ENCODE data around the gene TEK.

Gene TEK

GRCh38 chr9:27126670-27127069 is 17.6 kb downstream of the TEK start:
- Mint-ChIP-seq H3K36me3 (ENCODE audit: low read depth) (no peaks in the 10 kb centered on the region), H3K4me1 (peaks cover 46% of the 10 kb centered on the region), H3K4me3 (no peak overlapping the region), H3K27me3 (ENCODE audit: low read depth) (peaks cover 6% of the 10 kb centered on the region), H3K27ac (peak overlapping the region in 2 of 3 experiments; percentile 88 to 90), H3K9me3 (no peaks in the 10 kb centered on the region)
- no peak for TF ChIP-seq CTCF (IDR thresholded peaks at IDR 0.05; ENCODE audit: unreplicated experiment in 3 of 3)

DNA sequence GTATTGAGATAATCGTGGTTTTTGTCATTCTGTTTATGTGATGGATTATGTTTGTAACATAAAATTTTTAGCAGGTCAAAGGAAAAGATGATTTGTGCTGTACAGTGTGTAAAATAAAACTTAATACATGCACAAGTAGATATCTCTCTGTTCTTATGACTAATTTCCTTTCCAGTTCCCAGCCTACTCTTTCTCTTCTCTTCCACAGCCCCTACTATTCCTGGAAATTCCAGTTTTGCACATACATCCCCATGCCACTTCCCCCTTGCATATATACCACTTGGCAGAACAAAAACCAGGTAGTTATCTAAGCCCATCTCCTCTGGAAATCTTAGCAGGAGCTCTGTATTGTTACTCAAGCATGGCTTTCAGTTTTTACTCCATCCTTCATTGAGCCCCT is 20.2 kb downstream of the TEK start:
- H3K9me3 Mint-ChIP-seq = no peaks in the 10 kb centered on the region
- no peak overlapping the region for H3K4me3 Mint-ChIP-seq
- H3K4me1 Mint-ChIP-seq = peaks cover 35% of the 10 kb centered on the region
- TF ChIP-seq CTCF (IDR thresholded peaks at IDR 0.05; ENCODE audit: unreplicated experiment in 3 of 3) = no peak
- H3K27me3 Mint-ChIP-seq (ENCODE audit: low read depth) = peaks cover under 1% of the 10 kb centered on the region
- no peak overlapping the region for H3K27ac Mint-ChIP-seq
- H3K36me3 Mint-ChIP-seq (ENCODE audit: low read depth) = no peaks in the 10 kb centered on the region

GRCh38 chr9:27131731-27132130 is 22.7 kb downstream of the TEK start:
- H3K36me3 Mint-ChIP-seq (ENCODE audit: low read depth) = no peaks in the 10 kb centered on the region
- no peak overlapping the region for H3K27ac Mint-ChIP-seq
- TF ChIP-seq CTCF (IDR thresholded peaks at IDR 0.05; ENCODE audit: unreplicated experiment in 3 of 3) = no peak
- H3K27me3 Mint-ChIP-seq (ENCODE audit: low read depth) = no peaks in the 10 kb centered on the region
- H3K4me3 Mint-ChIP-seq = no peak overlapping the region
- peaks cover 10% of the 10 kb centered on the region for H3K4me1 Mint-ChIP-seq
- H3K9me3 Mint-ChIP-seq = no peaks in the 10 kb centered on the region

DNA sequence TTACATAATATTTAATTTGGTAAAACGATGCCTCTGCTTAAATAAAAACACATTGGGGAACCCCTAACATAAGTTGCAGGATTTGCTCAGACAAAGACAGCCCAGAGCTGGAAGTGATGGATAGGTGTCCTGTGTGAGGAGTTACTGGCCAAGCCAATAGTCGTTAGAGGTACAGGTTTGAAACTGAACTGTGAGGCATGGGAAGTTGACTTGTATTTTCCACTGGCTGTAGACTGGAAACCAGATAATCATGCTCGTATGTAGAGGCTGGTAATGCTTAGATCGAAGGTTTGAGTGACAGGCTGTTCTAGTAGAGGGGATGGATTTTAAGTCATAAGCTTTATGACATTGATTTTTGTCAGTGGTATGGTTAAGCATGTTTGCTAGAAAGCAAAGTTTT is 24.8 kb downstream of the TEK start:
- no peak overlapping the region for H3K4me3 Mint-ChIP-seq
- no peak for TF ChIP-seq CTCF (IDR thresholded peaks at IDR 0.05; ENCODE audit: unreplicated experiment in 3 of 3)
- H3K27ac Mint-ChIP-seq = no peak overlapping the region
- no peaks in the 10 kb centered on the region for H3K27me3 Mint-ChIP-seq (ENCODE audit: low read depth)
- no peaks in the 10 kb centered on the region for H3K36me3 Mint-ChIP-seq (ENCODE audit: low read depth)
- H3K9me3 Mint-ChIP-seq = no peaks in the 10 kb centered on the region
- H3K4me1 Mint-ChIP-seq = peaks cover 5% of the 10 kb centered on the region

- Mint-ChIP-seq H3K27me3 (ENCODE audit: low read depth) (peaks cover 8% of the 10 kb centered on the region), H3K4me3 (no peak overlapping the region), H3K27ac (no peak overlapping the region), H3K4me1 (no peaks in the 10 kb centered on the region), H3K9me3 (no peaks in the 10 kb centered on the region), H3K36me3 (ENCODE audit: low read depth) (no peaks in the 10 kb centered on the region)
- no peak for TF ChIP-seq CTCF (IDR thresholded peaks at IDR 0.05; ENCODE audit: unreplicated experiment in 3 of 3)
Measured at GRCh38 chr9:27142299-27142930, 33.4 kb downstream of the TEK start.

- Mint-ChIP-seq H3K9me3 (no peaks in the 10 kb centered on the region), H3K27ac (no peak overlapping the region), H3K4me3 (no peak overlapping the region), H3K27me3 (ENCODE audit: low read depth) (peaks cover 8% of the 10 kb centered on the region), H3K4me1 (no peaks in the 10 kb centered on the region), H3K36me3 (ENCODE audit: low read depth) (no peaks in the 10 kb centered on the region)
- no peak for TF ChIP-seq CTCF (IDR thresholded peaks at IDR 0.05; ENCODE audit: unreplicated experiment in 3 of 3)
Measured at GRCh38 chr9:27145143-27145542, 36.1 kb downstream of the TEK start.

Data from nephron (organoid).